IMR-90 (cell line): ENCODE measurements around the gene TEX2. TPM values are rescaled to one million over a fixed set of nuclear protein-coding genes. Genes with fewer than 3 reads are reported as not detected.
"Not testable (repeated sequence)": the region's sequence is repeated elsewhere in the genome, so short reads cannot be mapped to it uniquely, and the experiment has no call there.

ENCODE experiments used
- ATAC-seq: fragments of 200-7000 bp; cut with Tn5 transposase; 2 replicates; pipeline ENCODE4 v1.9.1; 2020; ENCODE audit warnings: low read depth, mild to moderate bottlenecking, moderate library complexity
- BruUV-seq: library from RNA; stranded (reverse); fragments of 400-500 nt; replicated peaks from 2 replicates; lab custom pipeline; 2021; lab: Mats Ljungman, UMichigan
- CTCF ChIA-PET: fragments of 300-600 bp; formaldehyde crosslinking; extraction: SDS; loops from one replicate; lab custom pipeline; 2021; ENCODE audit warnings: antibody characterized with exemption; lab: Yijun Ruan, JAX
- POLR2A ChIA-PET: fragments of 300-600 bp; sonication (Branson Sonifier 250); formaldehyde crosslinking; loops from one replicate; lab custom pipeline; 2022; ENCODE audit warnings: antibody characterized with exemption; ENCODE audit not compliant: unreplicated experiment; lab: Charles Lee
- DNase-seq: peaks from one replicate; pipeline ENCODE4 v3.0.0; 2013
- H2AFZ ChIP-seq: replicated peaks from 2 replicates; pipeline ENCODE3; 2013; ENCODE audit warnings: low read length, mild to moderate bottlenecking; ENCODE audit not compliant: poor library complexity
- H2AK5ac ChIP-seq: 2 replicates; pipeline ENCODE4 v1.6.1; 2013; ENCODE audit warnings: low read depth, low read length, inconsistent platforms
- H2AK9ac ChIP-seq: replicated peaks from 2 replicates; pipeline ENCODE3; 2013; ENCODE audit warnings: mild to moderate bottlenecking, low read depth, low read length, moderate library complexity; ENCODE audit not compliant: poor library complexity
- H2BK120ac ChIP-seq: 2 replicates; pipeline ENCODE4 v1.6.1; 2013; ENCODE audit warnings: low read depth, low read length, inconsistent platforms
- H2BK15ac ChIP-seq: 3 replicates; pipeline ENCODE4 v1.6.1; 2013; ENCODE audit warnings: low read depth, low read length, inconsistent platforms
- H2BK20ac ChIP-seq: 2 replicates; pipeline ENCODE4 v1.6.1; 2013; ENCODE audit warnings: low read depth, mild to moderate bottlenecking, inconsistent platforms, low read length, moderate library complexity
- H2BK5ac ChIP-seq: 2 replicates; pipeline ENCODE4 v1.6.1; 2013; ENCODE audit warnings: mild to moderate bottlenecking, low read depth, low read length, inconsistent platforms; ENCODE audit not compliant: poor library complexity, severe bottlenecking
- H3K14ac ChIP-seq: replicated peaks from 2 replicates; pipeline ENCODE4 v1.6.1; 2013; ENCODE audit warnings: low read depth, low read length, inconsistent platforms
- H3K18ac ChIP-seq: 2 replicates; pipeline ENCODE4 v1.6.1; 2013; ENCODE audit warnings: low read depth, low read length, control low read depth
- H3K23ac ChIP-seq: 2 replicates; pipeline ENCODE4 v1.6.1; 2013; ENCODE audit warnings: low read depth, low read length, inconsistent platforms
- H3K27ac ChIP-seq: 2 replicates; pipeline ENCODE4 v1.5.1; 2013; ENCODE audit warnings: mild to moderate bottlenecking, control low read depth, low read length; ENCODE audit not compliant: insufficient read depth
- H3K27me3 ChIP-seq: 2 replicates; pipeline ENCODE4 v1.6.1; 2013; ENCODE audit warnings: low read length; ENCODE audit not compliant: control insufficient read depth, insufficient read depth
- H3K36me3 ChIP-seq: 2 replicates; pipeline ENCODE4 v1.6.1; 2013; ENCODE audit warnings: low read length, mixed read lengths; ENCODE audit not compliant: control insufficient read depth, insufficient read depth
- H3K4ac ChIP-seq: 2 replicates; pipeline ENCODE4 v1.6.1; 2013; ENCODE audit warnings: low read depth, low read length, inconsistent platforms
- H3K4me1 ChIP-seq: 2 replicates; pipeline ENCODE4 v1.6.1; 2013; ENCODE audit warnings: low read length, mixed read lengths; ENCODE audit not compliant: control insufficient read depth, insufficient read depth
- H3K4me2 ChIP-seq: 2 replicates; pipeline ENCODE4 v1.6.1; 2013; ENCODE audit warnings: low read depth, mild to moderate bottlenecking, control low read depth, low read length, moderate library complexity
- H3K4me3 ChIP-seq: 2 replicates; pipeline ENCODE4 v1.5.1; 2013; ENCODE audit warnings: low read depth, mild to moderate bottlenecking, control low read depth, low read length, moderate library complexity; ENCODE audit not compliant: insufficient read depth
- H3K56ac ChIP-seq: 2 replicates; pipeline ENCODE4 v1.6.1; 2013; ENCODE audit warnings: low read length, inconsistent platforms; ENCODE audit not compliant: insufficient read depth; ENCODE audit errors: extremely low read depth
- H3K79me1 ChIP-seq, 2 experiments: 2 replicates each; pipeline ENCODE4 v1.6.1; 2013; ENCODE audit warnings: low read length in 2 of 2, inconsistent platforms in 1 of 2, low read depth in 1 of 2
- H3K9ac ChIP-seq: 2 replicates; pipeline ENCODE4 v1.6.1; 2013; ENCODE audit warnings: low read depth, low read length, control low read depth
- H3K9me1 ChIP-seq: 2 replicates; pipeline ENCODE4 v1.6.1; 2013; ENCODE audit warnings: low read length, inconsistent platforms; ENCODE audit not compliant: insufficient read depth
- H3K9me3 ChIP-seq: 2 replicates; pipeline ENCODE4 v1.6.1; 2013; ENCODE audit warnings: low read length; ENCODE audit not compliant: control insufficient read depth, insufficient read depth
- H4K20me1 ChIP-seq: 2 replicates; pipeline ENCODE4 v1.6.1; 2013; ENCODE audit warnings: low read length, inconsistent platforms; ENCODE audit not compliant: insufficient read depth
- H4K5ac ChIP-seq: 2 replicates; pipeline ENCODE4 v1.6.1; 2013; ENCODE audit warnings: mild to moderate bottlenecking, low read depth, low read length, control low read depth
- H4K8ac ChIP-seq, 2 experiments: 2 replicates each; pipeline ENCODE4 v1.6.1; 2013; ENCODE audit warnings: low read depth in 2 of 2, low read length in 2 of 2, control low read depth in 1 of 2, inconsistent platforms in 1 of 2
- H4K91ac ChIP-seq: 2 replicates; pipeline ENCODE4 v1.6.1; 2013; ENCODE audit warnings: low read depth, low read length, inconsistent platforms; ENCODE audit not compliant: insufficient read depth
- WGBS, 2 experiments: methylation state at CpG; one replicate each; pipeline versions ENCODE4 v1.1.5 to v1.1.7; 2013; ENCODE audit warnings: missing lambda C conversion rate in 2 of 2; ENCODE audit not compliant: insufficient read length in 1 of 2; ENCODE audit errors: extremely low coverage in 2 of 2; 5-methylcytosine and 5-hydroxymethylcytosine counted together
- dilution Hi-C: fragments of 300-500 bp; cut with HindIII; formaldehyde crosslinking; loops from one replicate; pipeline ENCODE4 v1.14.3; 2018; ENCODE audit warnings: low sequenced_read_pairs; ENCODE audit not compliant: unreplicated experiment
- in situ Hi-C: fragments of 300-500 bp; cut with MboI; formaldehyde crosslinking; loops from 3 replicates; pipeline ENCODE4 v1.14.3; 2019; ENCODE audit warnings: low sequenced_read_pairs, inconsistent platforms, mixed read lengths
- intact Hi-C: fragments of 100-400 bp; cut with micrococcal nuclease; formaldehyde crosslinking; loops from 2 replicates; pipeline ENCODE4 v1.10.0; 2022
- polyA plus RNA-seq, 3 experiments: library from polyadenylated mRNA; depleted of rRNA; stranded (reverse); fragments of >200 nt; gene quantifications; 2 replicates each; pipeline ENCODE4 v1.2.3, GENCODE V29; 2012; ENCODE audit warnings: low replicate concordance in 1 of 3
- total RNA-seq: library from RNA; depleted of rRNA; stranded (reverse); fragments of >200 nt; gene quantifications from 2 replicates; pipeline ENCODE4 v1.2.3, GENCODE V29; 2012

Gene TEX2
- total and polyA plus RNA-seq, 2 of the 4 experiments (the other 2 are of a cell fraction) = 18.2 to 21.9 TPM

GRCh38 chr17:64167666-64168065 lies 95.4 kb downstream of the TEX2 start:
- H3K4ac ChIP-seq, H2AK5ac ChIP-seq, H3K18ac ChIP-seq, H3K4me1 ChIP-seq, H4K5ac ChIP-seq, H3K9ac ChIP-seq, intact Hi-C loops, H3K27ac ChIP-seq, POLR2A ChIA-PET, H2BK5ac ChIP-seq, H2BK20ac ChIP-seq, H3K27me3 ChIP-seq, H2BK15ac ChIP-seq, H4K8ac ChIP-seq, H2BK120ac ChIP-seq, H3K36me3 ChIP-seq, H3K79me1 ChIP-seq, H3K14ac ChIP-seq, H3K56ac ChIP-seq, DNase-seq, CTCF ChIA-PET, ATAC-seq, H4K91ac ChIP-seq, H3K9me3 ChIP-seq, dilution Hi-C loops, H2AK9ac ChIP-seq, H3K23ac ChIP-seq, H3K4me3 ChIP-seq, H2AFZ ChIP-seq, in situ Hi-C loops, H4K20me1 ChIP-seq, H3K4me2 ChIP-seq, BruUV-seq: not testable (repeated sequence)
- peaks cover 11% of the 10 kb centered on the region; the same call in 1 of the 2 replicates for H3K9me1 ChIP-seq
- no CpG with 5 or more reads among the region's 3 CpGs for WGBS, 2 experiments
